ENCODE results near the gene CNN2. TPM values are rescaled to one million over a fixed set of nuclear protein-coding genes. Genes with fewer than 3 reads are reported as not detected.

Gene CNN2
- total RNA-seq, 1 donor from 2014 or later, result 69.3 TPM

DNA sequence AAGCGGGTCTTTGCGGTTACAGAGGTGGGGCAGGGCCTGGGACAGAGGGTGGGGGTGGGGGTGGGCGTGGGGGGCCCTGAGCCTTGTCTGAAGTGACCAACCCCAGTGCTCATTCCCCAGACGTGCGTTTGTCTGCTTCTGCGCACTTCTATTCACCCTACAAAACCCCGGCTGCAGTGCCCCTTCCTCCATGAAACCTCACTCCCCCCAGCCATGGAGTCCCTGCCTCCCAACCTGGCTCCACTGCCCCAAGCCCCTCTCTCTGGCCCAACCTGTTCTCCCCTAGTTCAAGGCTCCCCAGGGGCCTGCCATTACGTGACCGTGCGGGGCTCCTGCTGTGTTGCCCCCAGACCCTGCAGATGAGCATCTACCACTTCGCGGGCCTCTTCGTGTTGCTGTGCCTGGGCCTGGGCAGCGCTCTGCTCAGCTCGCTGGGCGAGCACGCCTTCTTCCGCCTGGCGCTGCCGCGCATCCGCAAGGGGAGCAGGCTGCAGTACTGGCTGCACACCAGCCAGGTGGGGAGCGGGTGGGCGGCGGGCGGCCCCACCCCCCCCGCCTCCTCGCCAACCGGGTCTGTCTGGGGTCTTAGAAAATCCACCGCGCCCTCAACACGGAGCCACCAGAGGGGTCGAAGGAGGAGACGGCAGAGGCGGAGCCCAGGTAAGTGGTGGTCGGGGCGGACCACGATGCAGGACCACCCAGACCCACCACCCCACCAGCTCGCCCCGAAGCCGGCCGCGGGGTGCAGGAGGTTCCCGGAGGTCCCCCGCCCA is 18.0 kb upstream of the CNN2 start:
- intact Hi-C loops (cut with DNase I), result no loop called here
- ATAC-seq (no peak), DNase-seq (ENCODE audit: missing footprints) (no peak)

DNA sequence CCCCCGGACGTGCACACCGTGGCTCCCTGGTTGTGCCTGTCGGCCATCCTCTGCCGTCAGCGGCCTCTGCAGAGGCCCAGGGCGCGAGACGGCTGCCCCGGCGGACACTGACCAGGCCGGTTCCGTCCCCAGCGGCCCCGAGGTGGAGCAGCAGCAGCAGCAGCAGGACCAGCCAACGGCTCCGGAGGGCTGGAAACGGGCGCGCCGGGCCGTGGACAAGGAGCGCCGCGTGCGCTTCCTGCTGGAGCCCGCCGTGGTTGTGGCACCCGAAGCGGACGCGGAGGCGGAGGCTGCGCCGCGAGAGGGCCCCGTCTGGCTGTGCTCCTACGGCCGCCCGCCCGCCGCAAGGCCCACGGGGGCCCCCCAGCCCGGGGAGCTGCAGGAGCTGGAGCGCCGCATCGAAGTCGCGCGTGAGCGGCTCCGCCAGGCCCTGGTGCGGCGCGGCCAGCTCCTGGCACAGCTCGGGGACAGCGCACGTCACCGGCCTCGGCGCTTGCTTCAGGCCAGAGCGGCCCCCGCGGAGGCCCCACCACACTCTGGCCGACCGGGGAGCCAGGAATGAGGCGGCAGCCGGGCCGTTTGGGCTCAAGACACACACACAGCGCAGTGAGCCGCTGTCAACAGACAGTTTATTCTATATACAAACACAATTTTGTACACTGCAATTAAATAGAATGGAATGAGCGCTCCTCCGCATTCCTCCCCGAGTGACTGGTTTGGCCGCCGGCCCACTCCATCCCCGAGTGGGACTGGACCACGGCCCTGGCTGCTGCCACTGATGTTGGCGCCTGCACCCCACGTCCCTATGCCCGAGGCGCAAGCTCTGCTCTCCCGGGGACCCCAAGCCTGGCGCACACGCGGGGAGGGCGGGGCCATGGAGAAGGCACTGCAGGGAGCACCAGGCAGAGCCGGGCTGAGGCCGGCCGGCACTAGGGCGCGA is 17.1 kb upstream of the CNN2 start:
- intact Hi-C loops (cut with DNase I), result no loop called here
- DNase-seq (ENCODE audit: missing footprints) (no peak), ATAC-seq (peak; percentile 51)

DNA sequence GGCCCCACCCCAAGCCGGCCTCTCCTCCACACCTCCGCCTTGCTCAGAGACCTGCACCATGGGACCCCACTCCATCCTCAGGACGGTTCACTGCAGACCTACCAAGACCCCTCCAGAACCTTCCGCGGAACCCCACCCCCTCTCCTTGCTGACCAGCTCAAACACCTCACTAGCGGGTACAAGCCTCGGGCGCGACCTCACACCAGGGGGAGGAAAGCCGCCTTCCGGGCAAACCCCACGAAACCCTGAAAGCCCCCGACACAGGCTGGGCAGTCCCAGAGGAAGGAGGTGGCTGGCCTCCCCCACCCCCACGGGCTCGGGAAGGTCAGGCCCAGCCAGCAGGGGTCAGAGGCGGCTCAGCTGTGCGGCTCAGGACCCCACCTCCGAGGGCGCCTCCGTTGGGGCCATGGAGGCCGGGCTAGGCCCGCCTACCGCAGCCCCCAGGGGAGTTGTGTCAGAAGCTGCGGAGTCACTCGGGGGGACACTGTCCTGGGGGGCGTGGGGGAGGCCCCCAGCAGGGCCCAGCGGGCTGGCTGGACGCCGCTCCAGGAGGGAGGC is 16.3 kb upstream of the CNN2 start:
- DNase-seq (ENCODE audit: missing footprints) (no peak), ATAC-seq (no peak)
- intact Hi-C loops (cut with DNase I), result no loop called here

DNA sequence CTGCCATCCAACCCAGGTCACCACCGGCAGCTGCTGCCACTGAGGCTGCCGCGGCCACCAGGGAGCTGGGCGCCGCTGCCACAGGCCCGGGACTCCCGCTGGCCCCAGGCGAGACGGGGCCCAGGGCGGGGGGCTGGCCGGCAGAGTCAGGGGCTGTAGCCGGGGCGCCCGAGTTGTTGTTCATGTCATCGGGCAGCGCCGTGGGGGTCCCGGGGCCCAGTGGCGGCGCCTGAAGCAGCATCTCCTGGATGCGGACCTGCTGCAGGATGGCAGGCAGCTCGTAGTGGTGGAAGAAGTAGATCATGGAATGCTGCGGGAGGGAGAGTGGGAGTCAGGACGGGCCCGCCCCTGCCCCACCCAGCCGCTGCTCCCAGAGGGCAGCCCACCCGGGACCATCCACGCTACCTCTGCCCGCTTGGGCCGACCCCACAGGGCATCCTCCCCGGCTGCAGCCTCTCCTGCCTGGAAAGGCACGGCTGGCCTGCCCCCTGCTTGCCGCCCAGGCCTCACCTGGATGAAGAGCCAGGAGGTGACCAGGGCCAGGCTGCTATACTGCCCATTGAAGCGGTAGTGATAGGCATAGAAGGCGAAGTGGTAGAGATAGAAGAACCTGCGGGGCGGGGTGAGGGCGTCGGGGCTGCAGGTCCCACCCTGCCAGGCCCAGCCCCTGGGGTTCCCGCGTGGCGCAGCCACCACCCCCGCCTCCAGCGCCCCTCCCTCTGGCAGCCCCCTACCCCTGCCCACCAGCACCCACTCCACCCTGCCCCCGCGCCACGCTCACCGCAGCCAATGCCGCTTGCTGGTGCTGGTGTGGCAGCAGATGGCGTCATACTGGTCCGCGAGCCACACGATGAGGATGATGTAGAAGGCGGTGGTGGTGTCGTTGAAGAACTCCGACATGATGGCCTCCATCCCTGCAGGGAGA is 15.6 kb upstream of the CNN2 start:
- intact Hi-C loops (cut with DNase I), result no loop called here

GRCh38 chr19:1011831-1012333 is 14.5 kb upstream of the CNN2 start:
- ATAC-seq, result no peak
- no peak for DNase-seq (ENCODE audit: missing footprints)
- intact Hi-C loops (cut with DNase I), result no loop called here

More for the DNA sequence above, 15.6 kb upstream of the CNN2 start:
- no peak for ATAC-seq
- no peak for DNase-seq (ENCODE audit: missing footprints)

- intact Hi-C loops (cut with DNase I), result no loop called here
- ATAC-seq (no peak), DNase-seq (ENCODE audit: missing footprints) (no peak)
Measured at GRCh38 chr19:1012334-1012733, 14.1 kb upstream of the CNN2 start.

- ATAC-seq, result no peak
- intact Hi-C loops (cut with DNase I), result no loop called here
- DNase-seq (ENCODE audit: missing footprints), result no peak
Measured at GRCh38 chr19:1013218-1013617, 13.2 kb upstream of the CNN2 start.

GRCh38 chr19:1014161-1015060 is 12.0 kb upstream of the CNN2 start:
- DNase-seq (ENCODE audit: missing footprints) (no peak), ATAC-seq (no peak)
- intact Hi-C loops (cut with DNase I), result no loop called here

DNA sequence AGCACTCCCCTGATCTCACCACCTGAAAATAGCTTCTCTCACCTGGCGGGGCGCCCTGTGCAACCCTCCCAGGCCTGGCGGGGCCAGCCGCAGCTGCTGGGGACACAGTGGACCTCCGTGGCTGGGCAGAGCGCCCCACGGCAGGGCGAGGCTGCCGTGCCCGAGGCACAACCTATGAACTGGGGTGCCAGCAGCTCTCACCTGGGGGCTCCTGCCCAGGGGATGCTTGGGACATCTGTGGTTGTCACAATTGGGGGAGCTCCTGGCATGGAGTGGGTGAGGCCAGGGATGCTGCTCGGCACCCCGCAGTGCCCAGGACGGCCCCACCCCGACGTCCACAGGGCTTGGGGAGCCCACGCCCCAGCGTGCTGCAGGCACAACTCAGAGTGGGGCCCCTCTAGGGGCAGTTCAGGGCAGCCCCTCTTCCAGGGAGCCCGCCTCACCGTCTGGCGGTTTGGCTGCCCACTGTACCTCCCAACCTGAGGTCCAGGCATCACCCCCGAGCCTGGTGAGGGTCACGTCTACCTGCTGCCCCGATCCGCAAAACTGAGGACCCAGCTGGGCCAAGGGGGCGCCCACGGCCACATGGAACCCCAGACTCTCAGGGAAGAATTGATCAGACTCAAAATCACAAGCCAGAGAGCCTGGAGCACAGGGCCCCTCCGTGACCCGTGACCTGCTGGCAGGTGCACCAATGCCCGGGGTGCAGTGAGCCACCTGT is 11.2 kb upstream of the CNN2 start:
- no peak for DNase-seq (ENCODE audit: missing footprints)
- no peak for ATAC-seq
- intact Hi-C loops (cut with DNase I), result no loop called here

GRCh38 chr19:1015782-1016646 is 10.4 kb upstream of the CNN2 start:
- ATAC-seq, result no peak
- DNase-seq (ENCODE audit: missing footprints), result no peak
- intact Hi-C loops (cut with DNase I), result no loop called here

GRCh38 chr19:1016647-1017114 is 9.7 kb upstream of the CNN2 start:
- ATAC-seq (no peak), DNase-seq (ENCODE audit: missing footprints) (no peak)
- intact Hi-C loops (cut with DNase I), result no loop called here

DNA sequence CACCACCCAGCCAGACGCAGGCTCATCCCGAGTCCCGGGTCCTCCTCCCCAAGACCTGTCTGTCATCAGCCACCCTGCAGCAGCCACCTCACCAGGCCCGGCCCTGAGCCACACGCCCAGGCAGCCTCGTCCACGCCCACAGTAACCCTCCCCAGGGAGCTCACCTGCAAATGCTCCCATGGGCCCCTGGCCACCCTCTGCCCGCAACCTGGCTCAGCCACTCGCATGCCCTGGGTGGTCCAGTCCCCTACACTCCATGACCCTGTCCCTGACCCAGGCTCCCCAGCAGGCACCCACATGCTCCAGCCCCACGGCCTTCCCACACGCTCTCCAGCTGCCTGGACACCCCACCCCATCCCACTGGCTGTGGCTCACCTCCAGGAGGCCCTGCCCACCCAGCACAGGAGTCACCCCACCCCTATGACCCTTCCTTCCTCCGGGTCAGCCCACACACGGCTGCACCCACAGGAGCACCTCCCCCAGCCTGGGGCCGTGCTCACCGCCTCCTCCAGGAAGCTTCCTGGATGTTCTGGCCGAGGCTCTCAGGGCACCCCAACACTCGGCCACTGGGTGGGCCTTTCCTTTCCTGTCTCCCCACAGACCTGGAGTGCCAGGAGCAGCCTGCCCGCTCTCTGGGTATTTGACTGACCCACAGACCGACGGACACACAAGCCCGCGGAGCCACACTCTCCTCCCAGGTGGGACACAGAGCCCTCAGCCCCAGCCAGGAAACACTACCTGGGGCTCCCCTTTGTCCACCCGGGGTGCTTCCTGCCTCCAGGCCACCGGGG is 9.1 kb upstream of the CNN2 start:
- DNase-seq (ENCODE audit: missing footprints) (no peak), ATAC-seq (no peak)
- intact Hi-C loops (cut with DNase I), result no loop called here

DNA sequence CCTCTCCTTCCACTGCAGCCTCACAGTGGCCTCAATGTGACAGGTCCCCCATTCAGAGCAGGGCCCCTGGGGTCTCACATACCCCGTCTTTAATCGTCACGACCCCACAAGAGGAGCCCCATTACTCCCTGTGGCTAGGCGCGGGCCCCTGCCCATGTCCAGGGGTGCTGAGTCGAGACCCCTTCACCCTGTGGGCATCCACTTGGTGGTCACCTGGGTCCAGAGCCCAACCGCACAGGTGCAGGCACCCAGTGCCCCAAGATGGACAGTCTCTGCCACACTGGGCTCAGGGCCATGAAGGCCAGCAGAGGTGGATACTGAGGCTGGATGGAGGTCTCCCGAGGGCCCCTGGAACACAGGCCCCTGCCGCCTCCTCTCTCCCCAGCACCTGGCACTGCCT is 8.5 kb upstream of the CNN2 start:
- DNase-seq (ENCODE audit: missing footprints), result no peak
- intact Hi-C loops (cut with DNase I), result no loop called here
- no peak for ATAC-seq

DNA sequence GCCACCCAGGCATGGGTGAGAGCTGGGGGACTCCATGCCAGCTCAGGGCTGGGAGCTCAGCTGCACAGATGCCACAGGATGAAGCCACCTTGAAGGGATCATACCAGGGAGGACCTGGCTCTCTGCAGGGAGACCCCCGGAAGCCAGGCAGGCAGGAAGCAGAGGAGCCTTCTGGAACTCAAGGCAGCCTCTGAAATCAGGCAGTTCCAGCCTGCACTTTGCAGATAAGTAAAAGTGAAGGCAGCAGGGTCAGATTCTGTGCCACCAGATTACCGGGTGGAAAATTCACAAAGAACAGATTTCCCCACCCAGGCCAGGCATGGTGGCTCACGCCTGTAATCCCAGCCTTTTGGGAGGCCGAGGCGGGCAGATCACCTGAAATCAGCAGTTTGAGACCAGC is 8.0 kb upstream of the CNN2 start:
- intact Hi-C loops (cut with DNase I), result no loop called here

DNA sequence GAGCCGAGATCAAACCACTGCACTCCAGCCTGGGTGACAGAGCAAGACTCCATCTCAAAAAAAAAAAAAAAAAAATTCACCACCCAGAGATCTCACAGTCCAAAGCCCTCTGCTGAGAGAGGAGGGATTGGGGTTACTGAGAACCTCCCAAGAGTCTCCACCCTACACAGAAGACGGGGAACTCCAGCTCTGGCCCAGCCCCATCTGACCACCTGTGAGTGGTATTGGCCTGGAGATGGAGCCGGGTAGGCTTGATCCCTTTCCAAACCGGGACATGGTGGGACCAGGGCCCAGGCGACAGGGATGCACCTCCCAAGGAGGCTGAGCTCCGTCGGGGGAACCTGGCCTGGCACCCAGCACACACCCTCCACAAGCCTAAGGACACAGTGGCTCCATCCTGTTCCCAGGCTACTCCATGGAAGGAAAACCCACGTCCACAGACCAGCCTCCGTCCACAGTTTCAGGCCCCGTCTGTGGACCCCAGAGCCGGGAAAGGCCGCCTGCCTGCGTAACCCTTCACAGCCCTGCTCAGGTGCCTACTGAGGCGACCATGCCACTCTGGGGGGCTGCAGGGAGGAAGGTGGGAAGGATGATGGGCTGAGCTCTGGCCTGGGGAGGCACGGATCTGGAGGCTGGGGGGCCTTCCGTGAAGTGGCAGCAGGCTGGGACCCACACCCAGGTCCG is 7.3 kb upstream of the CNN2 start:
- DNase-seq (ENCODE audit: missing footprints) (no peak), ATAC-seq (no peak)
- intact Hi-C loops (cut with DNase I), result no loop called here

More for the DNA sequence above, 8.0 kb upstream of the CNN2 start:
- ATAC-seq, result no peak
- DNase-seq (ENCODE audit: missing footprints), result no peak

Measured in Right ventricle myocardium inferior (tissue), 1 donor.